ENCODE measurements around the gene ADAMTSL1.

Gene ADAMTSL1

DNA sequence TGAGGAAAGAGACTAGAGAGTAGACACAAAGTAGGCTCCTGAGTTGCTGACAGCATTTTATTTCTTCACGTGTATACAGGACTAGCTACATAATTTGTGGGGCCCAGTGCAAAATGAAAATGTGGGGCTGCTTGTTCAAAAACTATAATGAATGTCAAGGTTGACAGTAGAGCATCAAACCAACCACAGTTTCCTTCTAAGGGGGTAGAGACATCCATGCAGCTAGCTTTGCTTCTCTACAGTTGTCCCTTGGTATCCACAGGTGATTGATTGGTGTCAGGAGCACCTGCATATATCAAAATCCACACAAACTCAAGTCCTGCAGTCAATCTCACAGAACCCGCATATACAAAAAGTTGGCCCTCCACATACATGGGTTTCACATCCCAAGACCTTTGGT is 429.5 kb downstream of the ADAMTSL1 start:
- DNase-seq (no peak), ATAC-seq (ENCODE audit: insufficient read depth, low read depth) (no peak)
- no peak overlapping the region for H3K4me2 ChIP-seq (ENCODE audit: insufficient read depth, low read length)
- no peaks in the 10 kb centered on the region for H3K36me3 ChIP-seq (ENCODE audit: insufficient read depth, low read length)
- H3K9me3 ChIP-seq (ENCODE audit: insufficient read depth, low read length, severe bottlenecking) = no peaks in the 10 kb centered on the region
- H3K27ac ChIP-seq (ENCODE audit: low read length) = no peak overlapping the region
- H4K20me1 ChIP-seq (ENCODE audit: insufficient read depth, low read length) = no peaks in the 10 kb centered on the region
- TF ChIP-seq EZH2 (IDR thresholded peaks at IDR 0.05; ENCODE audit: borderline replicate concordance, low read depth, low read length, severe bottlenecking) = no peak
- TF ChIP-seq, protein P1, sequence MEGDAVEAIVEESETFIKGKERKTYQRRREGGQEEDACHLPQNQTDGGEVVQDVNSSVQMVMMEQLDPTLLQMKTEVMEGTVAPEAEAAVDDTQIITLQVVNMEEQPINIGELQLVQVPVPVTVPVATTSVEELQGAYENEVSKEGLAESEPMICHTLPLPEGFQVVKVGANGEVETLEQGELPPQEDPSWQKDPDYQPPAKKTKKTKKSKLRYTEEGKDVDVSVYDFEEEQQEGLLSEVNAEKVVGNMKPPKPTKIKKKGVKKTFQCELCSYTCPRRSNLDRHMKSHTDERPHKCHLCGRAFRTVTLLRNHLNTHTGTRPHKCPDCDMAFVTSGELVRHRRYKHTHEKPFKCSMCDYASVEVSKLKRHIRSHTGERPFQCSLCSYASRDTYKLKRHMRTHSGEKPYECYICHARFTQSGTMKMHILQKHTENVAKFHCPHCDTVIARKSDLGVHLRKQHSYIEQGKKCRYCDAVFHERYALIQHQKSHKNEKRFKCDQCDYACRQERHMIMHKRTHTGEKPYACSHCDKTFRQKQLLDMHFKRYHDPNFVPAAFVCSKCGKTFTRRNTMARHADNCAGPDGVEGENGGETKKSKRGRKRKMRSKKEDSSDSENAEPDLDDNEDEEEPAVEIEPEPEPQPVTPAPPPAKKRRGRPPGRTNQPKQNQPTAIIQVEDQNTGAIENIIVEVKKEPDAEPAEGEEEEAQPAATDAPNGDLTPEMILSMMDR (IDR thresholded peaks at IDR 0.05; ENCODE audit: borderline replicate concordance, extremely low read depth, low read length, poor library complexity, severe bottlenecking) = no peak
- H3K9ac ChIP-seq (ENCODE audit: low read depth, low read length) = no peak overlapping the region
- H3K4me1 ChIP-seq (ENCODE audit: insufficient read depth, low read length) = no peaks in the 10 kb centered on the region
- no peak overlapping the region for H2AFZ ChIP-seq (ENCODE audit: low read depth, low read length)
- H3K27me3 ChIP-seq (ENCODE audit: insufficient read depth, low read length, poor library complexity) = no peaks in the 10 kb centered on the region
- H3K4me3 ChIP-seq (ENCODE audit: low read depth in 1 of 2, low read length in 2 of 2) = no peak overlapping the region
- H3K79me2 ChIP-seq (ENCODE audit: insufficient read depth, low read length) = no peaks in the 10 kb centered on the region

DNA sequence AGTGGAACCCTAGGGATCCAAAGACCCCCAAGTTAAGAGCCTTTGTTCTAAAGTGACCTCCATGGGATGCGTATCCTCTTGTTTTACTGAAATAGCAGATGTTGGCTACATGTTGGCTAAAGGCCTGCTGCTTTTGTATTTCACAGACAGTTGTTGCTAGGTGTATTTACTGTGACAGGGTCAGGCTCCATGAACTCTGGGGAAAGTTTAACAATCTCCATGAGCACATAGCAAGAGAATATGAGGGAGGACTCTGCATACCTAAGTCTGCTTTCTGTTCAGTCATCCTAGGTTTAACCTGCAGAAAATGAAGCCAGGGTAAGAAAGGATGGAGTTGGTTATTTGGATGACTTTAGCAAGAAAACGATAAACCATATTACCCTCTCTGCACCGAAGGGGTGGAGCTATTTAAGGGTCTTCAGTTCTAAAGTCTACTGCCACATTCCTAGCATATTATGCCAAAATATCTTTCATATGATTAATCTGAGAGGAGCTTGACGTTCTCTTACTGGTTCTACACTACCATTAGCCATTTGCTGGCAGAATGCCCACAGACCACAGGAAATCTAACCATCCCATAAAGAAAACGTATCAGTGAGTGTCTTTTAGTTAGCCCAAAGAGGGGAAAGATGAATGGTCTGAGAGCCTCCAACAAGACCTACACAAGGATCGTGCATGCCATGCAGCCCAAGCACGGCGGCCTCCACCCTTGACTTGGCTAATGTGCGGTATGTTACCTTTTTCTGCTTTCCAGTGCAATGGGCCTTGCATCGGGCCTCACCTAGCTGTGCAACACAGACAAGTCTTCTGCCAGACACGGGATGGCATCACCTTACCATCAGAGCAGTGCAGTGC is 431.3 kb downstream of the ADAMTSL1 start:
- H3K27ac ChIP-seq (ENCODE audit: low read length) = no peak overlapping the region
- H3K36me3 ChIP-seq (ENCODE audit: insufficient read depth, low read length) = no peaks in the 10 kb centered on the region
- no peaks in the 10 kb centered on the region for H4K20me1 ChIP-seq (ENCODE audit: insufficient read depth, low read length)
- no peak overlapping the region for H3K4me3 ChIP-seq (ENCODE audit: low read depth in 1 of 2, low read length in 2 of 2)
- no peaks in the 10 kb centered on the region for H3K4me1 ChIP-seq (ENCODE audit: insufficient read depth, low read length)
- no peaks in the 10 kb centered on the region for H3K9me3 ChIP-seq (ENCODE audit: insufficient read depth, low read length, severe bottlenecking)
- no peak overlapping the region for H3K4me2 ChIP-seq (ENCODE audit: insufficient read depth, low read length)
- H3K79me2 ChIP-seq (ENCODE audit: insufficient read depth, low read length) = no peaks in the 10 kb centered on the region
- no peaks in the 10 kb centered on the region for H3K27me3 ChIP-seq (ENCODE audit: insufficient read depth, low read length, poor library complexity)
- no peak overlapping the region for H2AFZ ChIP-seq (ENCODE audit: low read depth, low read length)
- TF ChIP-seq EZH2 (IDR thresholded peaks at IDR 0.05; ENCODE audit: borderline replicate concordance, low read depth, low read length, severe bottlenecking) = no peak
- TF ChIP-seq, protein P1 (IDR thresholded peaks at IDR 0.05; ENCODE audit: borderline replicate concordance, extremely low read depth, low read length, poor library complexity, severe bottlenecking) = no peak
- DNase-seq = no peak
- no peak for ATAC-seq (ENCODE audit: insufficient read depth, low read depth)
- no peak overlapping the region for H3K9ac ChIP-seq (ENCODE audit: low read depth, low read length)

DNA sequence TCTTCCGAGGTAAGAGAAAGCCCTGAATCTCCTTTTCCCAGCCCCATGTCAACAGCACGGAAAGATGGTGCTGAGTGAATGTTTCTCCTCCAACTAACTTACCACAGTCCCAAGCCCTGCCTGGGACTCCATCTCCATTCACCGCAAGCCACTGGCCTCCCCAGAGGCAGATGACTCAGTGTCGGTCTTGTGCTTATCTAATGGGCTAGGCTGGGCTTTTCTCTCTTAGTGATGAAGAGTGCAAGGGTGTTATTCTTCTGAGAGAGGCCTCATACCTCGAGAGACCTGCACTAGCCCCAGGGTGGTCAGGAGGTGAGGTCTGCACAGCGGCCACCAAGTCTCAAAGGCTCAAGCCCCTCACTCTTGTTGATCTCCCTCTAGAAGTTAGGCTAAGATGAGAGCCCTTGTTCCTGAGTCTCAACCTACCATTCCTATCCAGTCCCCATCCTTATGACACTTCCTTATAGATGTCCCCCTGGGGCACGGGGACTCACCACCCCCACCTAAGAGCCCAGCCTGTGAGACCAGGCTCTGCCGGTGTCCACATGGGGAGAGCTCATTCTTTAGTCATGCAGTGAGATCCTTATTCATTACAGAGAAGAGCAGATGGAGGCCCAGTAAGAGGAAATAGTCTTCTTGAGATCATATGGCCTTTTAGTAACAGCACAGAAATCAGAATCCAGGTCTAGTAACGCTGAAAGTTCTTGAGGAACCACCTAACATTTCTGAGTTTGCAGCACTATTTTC is 432.1 kb downstream of the ADAMTSL1 start:
- Histone ChIP-seq H3K27me3 (ENCODE audit: insufficient read depth, low read length, poor library complexity) (no peaks in the 10 kb centered on the region), H3K27ac (ENCODE audit: low read length) (no peak overlapping the region), H4K20me1 (ENCODE audit: insufficient read depth, low read length) (no peaks in the 10 kb centered on the region), H3K36me3 (ENCODE audit: insufficient read depth, low read length) (no peaks in the 10 kb centered on the region), H2AFZ (ENCODE audit: low read depth, low read length) (no peak overlapping the region), H3K9ac (ENCODE audit: low read depth, low read length) (no peak overlapping the region), H3K9me3 (ENCODE audit: insufficient read depth, low read length, severe bottlenecking) (no peaks in the 10 kb centered on the region), H3K79me2 (ENCODE audit: insufficient read depth, low read length) (no peaks in the 10 kb centered on the region), H3K4me3 (ENCODE audit: low read depth in 1 of 2, low read length in 2 of 2) (no peak overlapping the region), H3K4me2 (ENCODE audit: insufficient read depth, low read length) (no peak overlapping the region), H3K4me1 (ENCODE audit: insufficient read depth, low read length) (no peaks in the 10 kb centered on the region)
- TF ChIP-seq, protein P1 (IDR thresholded peaks at IDR 0.05; ENCODE audit: borderline replicate concordance, extremely low read depth, low read length, poor library complexity, severe bottlenecking) = no peak
- TF ChIP-seq EZH2 (IDR thresholded peaks at IDR 0.05; ENCODE audit: borderline replicate concordance, low read depth, low read length, severe bottlenecking) = no peak
- ATAC-seq (ENCODE audit: insufficient read depth, low read depth) (no peak), DNase-seq (no peak)

Data from DND-41 (cell line).